ENCODE results near the gene FBXL7.

FBXL7 gene

GRCh38 chr5:15621094-15621493, 121.1 kb downstream of the FBXL7 start:
- ATAC-seq, result peak; percentile 84

GRCh38 chr5:15623794-15624193, 123.8 kb downstream of the FBXL7 start:
- no peak for TF ChIP-seq ZNF565 (CRISPR knock-in tag; conservative IDR thresholded peaks at IDR 0.05; ENCODE audit: low read depth)
- TF ChIP-seq ZNF70 (CRISPR knock-in tag; IDR thresholded peaks at IDR 0.05), result no peak
- no peak for TF ChIP-seq CSDC2 (CRISPR knock-in tag; IDR thresholded peaks at IDR 0.05)
- TF ChIP-seq PPARA (CRISPR knock-in tag; IDR thresholded peaks at IDR 0.05; ENCODE audit: borderline replicate concordance), result no peak
- TF ChIP-seq GLIS3 (CRISPR knock-in tag; IDR thresholded peaks at IDR 0.05), result no peak
- TF ChIP-seq TOX (CRISPR knock-in tag; IDR thresholded peaks at IDR 0.05; ENCODE audit: borderline replicate concordance), result no peak
- TF ChIP-seq OSR1 (CRISPR knock-in tag; IDR thresholded peaks at IDR 0.05), result no peak
- no peak for TF ChIP-seq BACH2 (CRISPR knock-in tag; IDR thresholded peaks at IDR 0.05; ENCODE audit: borderline replicate concordance)
- TF ChIP-seq ISL1 (CRISPR knock-in tag; IDR thresholded peaks at IDR 0.05), result no peak
- TF ChIP-seq CSRNP3 (CRISPR knock-in tag; IDR thresholded peaks at IDR 0.05), result no peak
- no peak for TF ChIP-seq PATZ1 (CRISPR knock-in tag; IDR thresholded peaks at IDR 0.05; ENCODE audit: borderline replicate concordance)
- no peak for TF ChIP-seq CREB5 (CRISPR knock-in tag; IDR thresholded peaks at IDR 0.05; ENCODE audit: low read depth)
- TF ChIP-seq SNAI2 (CRISPR knock-in tag; IDR thresholded peaks at IDR 0.05), result no peak
- no peak for TF ChIP-seq ARNTL (CRISPR knock-in tag; IDR thresholded peaks at IDR 0.05; ENCODE audit: borderline replicate concordance, low read depth)
- no peak for TF ChIP-seq TSHZ2 (CRISPR knock-in tag; IDR thresholded peaks at IDR 0.05)
- TF ChIP-seq POU6F1 (CRISPR knock-in tag; IDR thresholded peaks at IDR 0.05; ENCODE audit: borderline replicate concordance, low read depth), result no peak
- no peak for TF ChIP-seq ZFP30 (CRISPR knock-in tag; IDR thresholded peaks at IDR 0.05)
- ATAC-seq, result no peak

More at GRCh38 chr5:15621094-15621493, 121.1 kb downstream of the FBXL7 start:
- TF ChIP-seq TOX (CRISPR knock-in tag; IDR thresholded peaks at IDR 0.05; ENCODE audit: borderline replicate concordance), result peak; percentile 63; the same call in 1 of the 2 replicates
- no peak for TF ChIP-seq PATZ1 (CRISPR knock-in tag; IDR thresholded peaks at IDR 0.05; ENCODE audit: borderline replicate concordance)

- no peak for ATAC-seq
- TF ChIP-seq ESRRG (CRISPR knock-in tag; IDR thresholded peaks at IDR 0.05) (no peak), CSRNP3 (CRISPR knock-in tag; IDR thresholded peaks at IDR 0.05) (no peak), CREB5 (CRISPR knock-in tag; IDR thresholded peaks at IDR 0.05; ENCODE audit: low read depth) (no peak), TOX (CRISPR knock-in tag; IDR thresholded peaks at IDR 0.05; ENCODE audit: borderline replicate concordance) (no peak), ZFP3 (CRISPR knock-in tag; IDR thresholded peaks at IDR 0.05) (no peak), ARNTL (CRISPR knock-in tag; IDR thresholded peaks at IDR 0.05; ENCODE audit: borderline replicate concordance, low read depth) (no peak), ZNF565 (CRISPR knock-in tag; conservative IDR thresholded peaks at IDR 0.05; ENCODE audit: low read depth) (no peak), ZNF70 (CRISPR knock-in tag; IDR thresholded peaks at IDR 0.05) (no peak), RARB (CRISPR knock-in tag; IDR thresholded peaks at IDR 0.05) (no peak), TSHZ2 (CRISPR knock-in tag; IDR thresholded peaks at IDR 0.05) (no peak)
Measured at GRCh38 chr5:15627109-15627508, 127.1 kb downstream of the FBXL7 start.
